Measurements from ENCODE around the gene USP49. TPM values are rescaled to one million over a fixed set of nuclear protein-coding genes. Genes with fewer than 3 reads are reported as not detected.

Gene USP49
- polyA plus RNA-seq, 5 donors: 8.9 to 15.4 (median 15.0) TPM

DNA sequence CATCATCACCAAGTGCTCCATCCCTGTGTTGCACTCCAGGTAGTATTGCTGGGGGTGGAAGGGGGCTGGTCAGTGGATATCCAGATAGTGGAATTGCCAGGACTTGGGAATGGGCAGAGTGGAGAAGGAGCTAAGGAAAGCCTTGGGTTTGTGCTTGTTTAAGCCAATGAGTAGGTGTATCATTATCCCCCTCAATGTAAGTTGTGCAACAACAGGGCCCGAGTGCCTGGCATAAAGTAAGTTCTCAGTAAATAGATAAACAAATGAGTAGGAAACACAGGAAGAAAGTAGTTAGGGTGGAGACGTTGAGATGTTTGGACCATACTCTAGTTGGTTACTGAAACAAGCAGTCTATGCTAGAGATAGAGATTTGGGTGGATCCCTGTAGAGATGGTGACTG lies 36.6 kb upstream of the USP49 start:
- no peak for DNase-seq

GRCh38 chr6:41929924-41930323 lies 34.7 kb upstream of the USP49 start:
- DNase-seq: no peak

GRCh38 chr6:41927253-41927652 lies 32.1 kb upstream of the USP49 start:
- DNase-seq: no peak

DNA sequence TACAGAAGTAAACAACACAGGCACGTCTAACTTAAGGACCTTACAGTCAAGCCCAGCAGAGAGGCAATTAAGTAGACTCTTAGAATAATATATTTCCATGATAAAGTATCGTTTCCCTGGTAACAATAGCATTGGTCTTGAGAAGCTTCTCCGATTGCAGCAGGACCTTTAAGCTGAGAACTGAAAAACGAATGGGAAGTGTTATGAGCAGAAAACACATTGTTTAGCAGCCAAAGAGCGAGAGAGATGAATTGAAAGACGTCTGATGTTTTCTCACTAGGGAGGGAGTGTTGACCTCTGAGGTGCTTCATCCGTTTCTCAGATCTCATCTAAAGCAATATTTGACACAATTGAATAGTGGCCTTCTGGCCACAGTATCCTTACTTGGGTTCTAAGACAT lies 27.0 kb upstream of the USP49 start:
- DNase-seq: no peak

GRCh38 chr6:41921712-41921998 lies 26.5 kb upstream of the USP49 start:
- DNase-seq: no peak

DNA sequence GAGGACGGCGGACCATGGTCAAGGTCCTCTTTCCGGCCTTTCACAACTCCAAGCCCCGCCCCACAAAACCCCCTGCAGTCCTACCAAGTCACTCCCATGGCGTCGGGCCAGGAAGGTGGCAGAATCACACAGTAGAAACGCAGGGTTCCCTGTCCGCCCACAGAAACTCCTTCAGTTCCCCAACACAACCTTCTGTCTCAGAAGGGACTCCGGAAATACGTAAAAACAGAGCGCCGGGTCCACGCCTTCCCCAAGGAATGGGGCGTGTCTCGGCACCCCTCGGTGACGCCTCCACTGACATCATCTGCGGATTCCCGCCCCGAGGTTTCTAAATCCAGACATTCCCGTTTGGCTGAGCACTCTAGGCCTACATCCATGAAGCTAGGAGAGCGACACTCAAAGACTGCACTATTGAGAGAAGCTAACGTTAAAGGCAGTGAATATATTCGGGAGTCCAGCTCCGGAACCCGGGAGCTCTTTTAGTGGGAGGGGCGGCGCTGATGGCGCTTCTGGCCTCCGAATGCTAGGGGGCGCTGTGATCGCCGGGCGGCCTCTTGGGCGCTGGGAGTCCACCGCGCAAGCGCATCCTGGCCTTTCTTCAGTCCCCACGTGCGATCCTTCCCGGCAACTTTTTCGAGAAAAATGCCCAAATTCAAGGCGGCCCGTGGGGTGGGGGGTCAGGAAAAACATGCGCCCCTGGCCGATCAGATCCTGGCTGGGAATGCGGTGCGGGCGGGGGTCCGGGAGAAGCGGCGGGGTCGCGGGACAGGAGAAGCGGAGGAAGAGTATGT lies 25.9 kb upstream of the USP49 start, which contains the start of the genes BYSL and MED20:
Gene BYSL, plus strand, starts transcription at position 579 of the 791 bp plus-strand sequence. Its CDS starts 64 bp downstream, at position 643.
Gene MED20, minus strand, starts transcription at position 219 of the 791 bp plus-strand sequence. Its CDS starts 121 bp downstream, at position 98.
- DNase-seq: peak; percentile 95 to 96

GRCh38 chr6:41917528-41917927 lies 22.4 kb upstream of the USP49 start:
- no peak for DNase-seq

DNA sequence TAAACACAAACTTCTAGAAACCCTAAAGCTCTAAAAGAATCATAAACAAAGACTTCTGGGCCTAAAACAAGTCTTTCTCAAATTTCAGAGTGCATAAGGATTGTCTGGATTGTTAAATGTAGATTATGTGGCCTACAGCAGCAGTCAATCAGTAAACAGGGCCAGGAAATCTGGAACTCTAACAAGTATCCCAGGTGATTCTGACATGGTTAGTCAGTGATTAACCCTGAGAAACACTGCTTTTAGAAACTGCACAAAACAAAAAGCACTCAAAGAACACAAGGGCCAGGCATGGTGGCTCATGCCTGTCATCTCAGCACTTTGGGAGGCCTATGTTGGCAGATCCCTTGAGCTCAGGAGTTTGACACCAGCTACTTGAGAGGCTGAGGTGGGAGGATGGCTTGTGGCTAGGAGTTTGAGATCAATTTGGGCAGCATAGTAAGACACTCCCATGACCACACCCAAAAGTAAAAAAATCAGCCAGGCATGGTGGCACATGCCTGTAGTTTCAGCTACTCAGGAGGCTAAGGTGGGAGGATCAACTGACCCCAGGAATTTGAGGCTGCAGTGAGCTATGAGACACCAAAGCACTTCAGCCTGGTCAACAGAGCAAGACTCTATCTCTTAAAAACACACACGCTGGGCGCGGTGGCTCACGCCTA lies 19.8 kb upstream of the USP49 start:
- DNase-seq: no peak

DNA sequence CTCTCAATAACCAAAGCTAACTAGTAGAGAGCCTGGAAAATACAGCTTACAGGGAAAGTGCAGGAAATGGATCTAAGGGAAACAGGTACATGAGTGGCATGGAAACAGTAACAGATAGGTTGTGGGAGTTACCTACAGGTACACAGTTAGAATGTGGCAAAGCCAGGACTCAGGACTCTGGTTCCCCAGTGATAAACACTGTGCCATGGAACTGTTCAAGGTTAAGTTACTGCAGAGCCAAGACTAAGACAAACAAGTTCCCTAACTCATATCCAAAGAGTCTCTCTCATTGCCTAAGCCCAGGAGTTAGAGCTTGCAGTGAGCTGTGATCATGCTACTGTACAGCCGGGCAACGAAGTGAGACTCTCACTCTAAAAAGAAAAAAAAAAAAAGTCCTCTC lies 19.2 kb upstream of the USP49 start:
- DNase-seq: no peak

GRCh38 chr6:41909727-41910126 lies 14.6 kb upstream of the USP49 start:
- DNase-seq: no peak

DNA sequence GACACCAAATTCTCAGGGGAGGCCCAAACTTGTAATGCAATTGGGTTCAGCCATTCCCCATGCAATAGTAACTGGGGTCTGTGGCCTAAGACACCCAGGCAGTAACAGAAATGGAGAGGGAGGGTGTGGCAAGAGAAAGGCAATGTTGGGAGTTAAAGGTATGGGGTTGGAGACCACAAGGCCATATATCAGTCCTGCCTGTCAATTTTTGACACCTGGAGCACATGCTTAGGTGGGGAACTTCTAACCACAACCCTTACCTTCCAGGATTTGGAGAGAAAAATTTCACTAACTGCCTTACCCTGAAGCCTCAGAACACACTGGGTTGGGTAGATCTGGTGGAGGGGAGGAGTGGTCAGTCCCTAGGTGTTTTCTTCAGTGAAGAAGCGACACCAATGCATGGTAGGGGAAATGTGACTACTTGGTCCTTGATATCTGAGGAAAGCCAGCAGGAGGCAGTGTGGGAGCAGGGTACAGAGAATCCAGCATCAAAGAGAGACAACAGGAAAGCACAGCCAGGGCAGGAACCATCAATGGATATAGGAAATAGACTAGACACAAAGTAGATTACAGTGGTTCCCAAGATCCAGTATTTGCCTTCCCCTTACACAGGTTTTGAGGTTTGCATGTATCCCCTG lies 6.8 kb upstream of the USP49 start:
- DNase-seq: no peak

- no peak for DNase-seq
These were observed 5.7 kb upstream of the USP49 start for GRCh38 chr6:41900861-41901260.

DNA sequence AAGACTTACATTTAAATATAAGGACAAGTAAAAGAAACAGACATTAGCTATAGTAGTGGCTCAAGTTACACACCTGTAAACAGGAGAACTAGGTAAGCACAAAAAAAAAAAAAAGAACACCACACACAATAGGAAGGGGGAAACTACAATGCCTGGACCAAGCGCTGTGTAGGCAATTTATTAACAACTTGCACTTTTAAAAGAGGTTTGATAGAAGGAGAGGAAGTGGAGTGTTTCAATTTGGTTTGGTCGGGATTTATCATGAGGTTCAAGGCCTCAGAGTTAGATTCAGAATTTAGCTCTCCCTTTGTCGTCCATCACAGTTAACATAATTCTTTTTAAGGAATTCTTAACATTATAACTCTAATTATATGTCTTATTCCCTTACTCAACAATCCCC lies 1.1 kb upstream of the USP49 start:
- no peak for DNase-seq

GRCh38 chr6:41894366-41895299 lies 542 bp downstream of the USP49 start:
- peak; percentile 9 to 12 for DNase-seq

DNA sequence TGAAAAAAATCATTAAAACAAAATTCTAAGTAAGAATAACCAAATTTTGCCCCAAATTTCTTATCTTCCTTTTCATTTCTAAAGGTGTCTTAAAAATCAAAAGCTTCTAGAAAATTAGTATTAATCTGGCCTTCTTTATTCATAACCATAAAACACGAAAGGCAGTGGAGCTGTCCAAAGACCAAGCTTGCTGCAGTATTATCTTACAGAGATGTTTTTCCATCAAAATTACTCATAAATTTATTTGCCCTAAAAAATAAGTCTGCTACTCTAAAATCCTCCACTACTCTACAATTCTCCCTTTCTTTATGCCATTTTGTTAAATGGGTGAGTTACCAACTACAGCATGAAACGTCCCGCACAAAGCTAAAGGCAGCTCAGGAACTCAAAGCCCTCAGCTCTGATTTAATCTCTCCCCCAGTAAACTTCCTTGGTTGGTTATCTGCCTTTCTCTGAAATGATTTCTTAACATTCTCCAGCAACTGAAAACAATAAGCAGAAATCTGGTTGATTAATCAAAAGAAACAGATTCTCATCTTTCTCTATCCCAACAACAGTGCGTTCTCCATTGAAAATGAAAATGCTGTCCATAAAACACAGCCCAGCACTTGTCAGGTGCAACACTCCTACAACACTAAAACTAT lies 2.1 kb downstream of the USP49 start:
- no peak for DNase-seq

- no peak for DNase-seq
These were observed 7.8 kb downstream of the USP49 start for GRCh38 chr6:41887331-41887751.

GRCh38 chr6:41885930-41886329 lies 9.2 kb downstream of the USP49 start:
- DNase-seq: no peak

DNA sequence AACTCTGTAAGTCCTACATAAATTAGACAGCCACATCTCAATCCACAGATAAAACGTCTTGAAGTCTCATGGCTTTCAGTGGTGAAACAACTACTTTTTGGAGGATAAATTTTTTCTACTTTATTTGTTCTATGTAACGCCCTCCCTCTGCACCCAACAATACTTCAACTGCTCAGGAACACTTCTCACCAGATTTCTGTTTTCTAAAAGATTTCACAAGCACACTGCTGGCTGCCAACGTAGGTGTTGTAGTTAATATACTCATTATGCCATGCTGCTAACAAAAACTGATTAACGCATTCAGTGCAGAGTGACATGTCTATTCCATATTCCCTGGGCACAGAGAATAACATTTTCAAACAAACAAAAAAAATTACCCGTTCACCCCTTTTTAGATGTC lies 10.2 kb downstream of the USP49 start:
- no peak for DNase-seq

GRCh38 chr6:41881506-41881905 lies 13.7 kb downstream of the USP49 start:
- no peak for DNase-seq

DNA sequence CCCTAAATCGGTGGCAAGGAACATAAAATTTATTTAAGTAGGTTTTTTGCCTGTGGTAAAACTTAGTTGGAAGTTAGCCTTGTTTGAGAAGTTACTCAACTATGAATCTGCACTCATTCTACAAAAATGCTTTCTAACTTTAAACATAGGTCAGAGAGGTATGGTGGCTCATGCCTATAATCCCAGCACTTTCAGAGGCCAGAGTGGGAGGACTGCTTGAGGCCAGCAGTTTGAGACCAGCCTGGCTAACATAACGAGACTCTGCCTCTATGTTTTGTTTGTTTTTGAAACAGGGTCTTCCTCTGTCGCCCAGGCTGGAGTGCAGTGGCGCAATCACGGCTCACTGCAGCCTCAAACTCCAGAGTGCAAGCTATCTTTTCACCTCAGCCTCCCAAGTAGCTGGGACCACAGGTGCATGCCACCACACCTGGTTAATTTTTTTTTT lies 16.2 kb downstream of the USP49 start:
- no peak for DNase-seq

DNA sequence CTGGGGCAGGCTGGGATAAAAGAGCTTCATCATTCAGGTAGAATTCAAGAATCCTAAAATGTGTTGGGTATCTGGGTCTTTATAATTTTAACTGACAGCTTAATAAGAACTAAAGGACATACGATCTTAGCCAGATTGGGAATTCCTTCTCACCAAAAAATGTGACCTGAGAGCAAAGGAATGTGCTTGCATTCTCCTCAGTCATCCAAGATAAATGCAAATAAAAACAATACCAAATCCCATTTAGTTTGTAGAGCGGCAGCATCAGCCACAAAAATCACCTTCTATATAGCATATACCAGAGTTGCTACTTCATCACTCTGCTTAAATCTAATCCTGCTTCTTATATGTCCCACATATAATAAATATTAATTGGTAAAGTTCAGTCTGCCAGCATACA lies 16.9 kb downstream of the USP49 start:
- no peak for DNase-seq
